GM23248 (cell line): ENCODE results near the gene DPH3.

ENCODE experiments used
- EZH2 ChIP-seq: fragments of 200-600 bp; sonication (generic); IDR thresholded peaks from 2 replicates; pipeline ENCODE4 v1.6.1; 2018; ENCODE audit warnings: antibody characterized with exemption, mild to moderate bottlenecking; ENCODE audit not compliant: insufficient read depth, poor library complexity, severe bottlenecking
- EZH2phosphoT487 ChIP-seq: fragments of 200-600 bp; sonication (generic); IDR thresholded peaks from 2 replicates; pipeline ENCODE4 v1.6.1; 2018; ENCODE audit warnings: antibody characterized with exemption, moderate library complexity, mild to moderate bottlenecking, low read depth; ENCODE audit not compliant: insufficient read depth

- no peak for TF ChIP-seq EZH2phosphoT487
- TF ChIP-seq EZH2: no peak
Observed at GRCh38 chr3:16258177-16258576, 6.6 kb downstream of the DPH3 start.
